HG03045 (cell line): ENCODE measurements around the gene TKTL2.
"Not testable (repeated sequence)": the region's sequence is repeated elsewhere in the genome, so short reads cannot be mapped to it uniquely, and the experiment has no call there.

ENCODE experiments used
- ATAC-seq: cut with Tn5 transposase; IDR thresholded peaks from one replicate; pipeline ENCODE4 v1.9.1; 2021; ENCODE audit warnings: mild to moderate bottlenecking, moderate library complexity; ENCODE audit not compliant: unreplicated experiment

The TKTL2 gene

GRCh38 chr4:163448540-163449203 is 24.9 kb downstream of the TKTL2 start:
- no peak for ATAC-seq

GRCh38 chr4:163447481-163447880 is 26.1 kb downstream of the TKTL2 start:
- no peak for ATAC-seq

GRCh38 chr4:163447023-163447422 is 26.5 kb downstream of the TKTL2 start:
- not testable (repeated sequence) for ATAC-seq

- ATAC-seq = no peak
Measured at GRCh38 chr4:163440040-163440439, 33.5 kb downstream of the TKTL2 start.
